ENCODE measurements around the gene SERPINB1. TPM values are rescaled to one million over a fixed set of nuclear protein-coding genes. Genes with fewer than 3 reads are reported as not detected.

The SERPINB1 gene
- total RNA-seq, 1 experiment from 2014 or later = 73.2 TPM

DNA sequence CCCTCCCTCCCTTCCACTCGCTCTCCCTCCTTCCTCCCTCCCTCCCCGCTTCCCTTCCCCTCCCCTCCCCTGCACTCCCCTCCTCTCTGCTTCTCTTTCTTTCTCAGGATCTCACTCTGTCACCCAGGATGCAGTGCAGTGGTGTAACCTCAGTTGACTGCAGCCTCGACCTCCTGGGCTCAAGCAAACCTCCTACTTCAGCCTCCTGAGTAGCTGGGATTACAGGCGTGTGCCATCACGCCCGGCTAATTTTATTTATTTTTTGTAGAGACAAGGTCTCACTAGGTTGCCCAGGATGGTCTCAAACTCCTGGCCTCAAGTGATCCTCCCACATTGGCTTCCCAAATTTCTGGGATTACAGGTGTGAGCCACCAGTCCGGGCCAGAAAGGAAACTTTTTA lies 23.6 kb upstream of the SERPINB1 start:
- H3K4me1 ChIP-seq (ENCODE audit: control insufficient read depth in 1 of 2, insufficient read depth in 2 of 2, low read length in 2 of 2) = peaks cover 13 to 33% of the 10 kb centered on the region in 2 experiments
- H3K9me2 ChIP-seq (ENCODE audit: insufficient read depth) = no peaks in the 10 kb centered on the region
- H4K20me1 ChIP-seq (ENCODE audit: insufficient read depth) = no peaks in the 10 kb centered on the region
- H3K36me3 ChIP-seq (ENCODE audit: control insufficient read depth in 1 of 2, insufficient read depth in 2 of 2, low read length in 2 of 2) = no peaks in the 10 kb centered on the region
- no peak overlapping the region for H2AFZ ChIP-seq (ENCODE audit: low read depth, low read length, poor library complexity, severe bottlenecking)
- peak overlapping the region; percentile 51 for H3K4me2 ChIP-seq (ENCODE audit: low read length)
- no peak overlapping the region for H3K27ac ChIP-seq (ENCODE audit: low read depth, low read length)
- BruUV-seq (replicated peaks) = no TSS peak
- intact Hi-C loops (cut with micrococcal nuclease) = no loop called here
- ChIA-PET CTCF (interaction anchor here (0.8 to 1.6 kb wide), 4 partner anchors 10 to 74 kb away, joined by 3 to 8 read pairs (median 5); no protein-coding TSS in a partner anchor), POLR2A (interaction anchor here (0.6 to 1.8 kb wide), 4 partner anchors 8 to 1451 kb away, joined by 3 to 8 read pairs (median 4); partner anchors contain the start of gene SERPINB1), RAD21 (ENCODE audit: low non-redundant PET in 1 of 2, low total read pairs in 2 of 2, uncharacterized antibody in 2 of 2, unreplicated experiment in 2 of 2) (no interaction called here)
- ATAC-seq (no peak), DNase-seq (ENCODE audit: low read depth, low spot score) (no peak)
- no peak for TF ChIP-seq ZBTB33 (IDR thresholded peaks at IDR 0.05; ENCODE audit: extremely low read depth, insufficient replicate concordance, low read length)
- TF ChIP-seq ZNF274 (IDR thresholded peaks at IDR 0.05; ENCODE audit: low read depth, low read length) = no peak
- no peak for TF ChIP-seq RAD21 (IDR thresholded peaks at IDR 0.05; ENCODE audit: low read depth)
- TF ChIP-seq SIN3A (IDR thresholded peaks at IDR 0.05; ENCODE audit: low read depth) = no peak
- no peak for TF ChIP-seq ELF1 (IDR thresholded peaks at IDR 0.05; ENCODE audit: borderline replicate concordance, low read depth)
- TF ChIP-seq ATF3 (IDR thresholded peaks at IDR 0.05) = no peak
- TF ChIP-seq MAX (IDR thresholded peaks at IDR 0.05) = no peak
- H3K4me3 ChIP-seq (replicated peaks in 1 of 2; ENCODE audit: low read depth in 1 of 2, low read length in 2 of 2) = no peak overlapping the region
- H3K27me3 ChIP-seq (ENCODE audit: insufficient read depth, low read length) = no peaks in the 10 kb centered on the region
- no peaks in the 10 kb centered on the region for H3K79me2 ChIP-seq (ENCODE audit: insufficient read depth, low read length)
- H3K9ac ChIP-seq (ENCODE audit: low read length) = no peak overlapping the region
- no peaks in the 10 kb centered on the region for H3K9me3 ChIP-seq (ENCODE audit: control insufficient read depth in 1 of 2, insufficient read depth in 1 of 2, low read depth in 1 of 2, low read length in 2 of 2)

DNA sequence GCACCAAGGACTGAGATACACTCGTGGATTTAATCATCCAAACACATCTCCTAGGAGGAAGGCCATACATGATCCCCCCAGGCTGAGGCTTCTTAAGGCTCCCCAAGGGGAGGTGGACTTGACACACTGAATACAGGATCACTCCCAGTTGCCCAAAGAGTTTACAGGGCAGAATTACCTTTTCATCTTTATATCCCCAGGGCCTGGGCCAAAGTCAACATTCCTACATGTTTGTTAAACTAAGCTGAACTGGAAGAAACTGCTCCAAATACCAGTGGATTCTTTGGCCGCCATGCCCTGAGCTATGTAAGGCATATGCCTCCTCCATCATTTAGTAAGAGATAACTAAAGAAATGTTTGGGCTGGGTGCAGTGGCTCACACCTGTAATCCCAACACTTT lies 22.2 kb upstream of the SERPINB1 start:
- Histone ChIP-seq H3K4me1 (ENCODE audit: control insufficient read depth in 1 of 2, insufficient read depth in 2 of 2, low read length in 2 of 2) (peaks cover 20 to 39% of the 10 kb centered on the region in 2 experiments), H3K79me2 (ENCODE audit: insufficient read depth, low read length) (no peaks in the 10 kb centered on the region), H3K27ac (ENCODE audit: low read depth, low read length) (no peak overlapping the region), H3K4me3 (replicated peaks in 1 of 2; ENCODE audit: low read depth in 1 of 2, low read length in 2 of 2) (no peak overlapping the region), H3K4me2 (ENCODE audit: low read length) (no peak overlapping the region), H3K9me3 (ENCODE audit: control insufficient read depth in 1 of 2, insufficient read depth in 1 of 2, low read depth in 1 of 2, low read length in 2 of 2) (no peaks in the 10 kb centered on the region), H3K9me2 (ENCODE audit: insufficient read depth) (no peaks in the 10 kb centered on the region), H3K9ac (ENCODE audit: low read length) (no peak overlapping the region), H2AFZ (ENCODE audit: low read depth, low read length, poor library complexity, severe bottlenecking) (no peak overlapping the region), H3K36me3 (ENCODE audit: control insufficient read depth in 1 of 2, insufficient read depth in 2 of 2, low read length in 2 of 2) (no peaks in the 10 kb centered on the region), H3K27me3 (ENCODE audit: insufficient read depth, low read length) (no peaks in the 10 kb centered on the region), H4K20me1 (ENCODE audit: insufficient read depth) (no peaks in the 10 kb centered on the region)
- BruUV-seq (replicated peaks) = no TSS peak
- DNase-seq (ENCODE audit: low read depth, low spot score) = no peak
- CTCF ChIA-PET = no interaction called here
- intact Hi-C loops (cut with micrococcal nuclease) = no loop called here
- RAD21 ChIA-PET (ENCODE audit: low non-redundant PET in 1 of 2, low total read pairs in 2 of 2, uncharacterized antibody in 2 of 2, unreplicated experiment in 2 of 2) = no interaction called here
- POLR2A ChIA-PET = no interaction called here
- ATAC-seq = no peak
- no peak for TF ChIP-seq FOSL1 (IDR thresholded peaks at IDR 0.05; ENCODE audit: low read depth)
- TF ChIP-seq CBX3 (IDR thresholded peaks at IDR 0.05; ENCODE audit: low read depth) = no peak
- no peak for TF ChIP-seq SP1 (IDR thresholded peaks at IDR 0.05; ENCODE audit: low read depth)
- TF ChIP-seq, protein P1, sequence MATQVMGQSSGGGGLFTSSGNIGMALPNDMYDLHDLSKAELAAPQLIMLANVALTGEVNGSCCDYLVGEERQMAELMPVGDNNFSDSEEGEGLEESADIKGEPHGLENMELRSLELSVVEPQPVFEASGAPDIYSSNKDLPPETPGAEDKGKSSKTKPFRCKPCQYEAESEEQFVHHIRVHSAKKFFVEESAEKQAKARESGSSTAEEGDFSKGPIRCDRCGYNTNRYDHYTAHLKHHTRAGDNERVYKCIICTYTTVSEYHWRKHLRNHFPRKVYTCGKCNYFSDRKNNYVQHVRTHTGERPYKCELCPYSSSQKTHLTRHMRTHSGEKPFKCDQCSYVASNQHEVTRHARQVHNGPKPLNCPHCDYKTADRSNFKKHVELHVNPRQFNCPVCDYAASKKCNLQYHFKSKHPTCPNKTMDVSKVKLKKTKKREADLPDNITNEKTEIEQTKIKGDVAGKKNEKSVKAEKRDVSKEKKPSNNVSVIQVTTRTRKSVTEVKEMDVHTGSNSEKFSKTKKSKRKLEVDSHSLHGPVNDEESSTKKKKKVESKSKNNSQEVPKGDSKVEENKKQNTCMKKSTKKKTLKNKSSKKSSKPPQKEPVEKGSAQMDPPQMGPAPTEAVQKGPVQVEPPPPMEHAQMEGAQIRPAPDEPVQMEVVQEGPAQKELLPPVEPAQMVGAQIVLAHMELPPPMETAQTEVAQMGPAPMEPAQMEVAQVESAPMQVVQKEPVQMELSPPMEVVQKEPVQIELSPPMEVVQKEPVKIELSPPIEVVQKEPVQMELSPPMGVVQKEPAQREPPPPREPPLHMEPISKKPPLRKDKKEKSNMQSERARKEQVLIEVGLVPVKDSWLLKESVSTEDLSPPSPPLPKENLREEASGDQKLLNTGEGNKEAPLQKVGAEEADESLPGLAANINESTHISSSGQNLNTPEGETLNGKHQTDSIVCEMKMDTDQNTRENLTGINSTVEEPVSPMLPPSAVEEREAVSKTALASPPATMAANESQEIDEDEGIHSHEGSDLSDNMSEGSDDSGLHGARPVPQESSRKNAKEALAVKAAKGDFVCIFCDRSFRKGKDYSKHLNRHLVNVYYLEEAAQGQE (IDR thresholded peaks at IDR 0.05; ENCODE audit: low read depth) = no peak
- TF ChIP-seq EZH2phosphoT487 (IDR thresholded peaks at IDR 0.05; ENCODE audit: borderline replicate concordance) = no peak
- TF ChIP-seq ZBTB33 (IDR thresholded peaks at IDR 0.05; ENCODE audit: extremely low read depth, insufficient replicate concordance, low read length) = no peak
